GM12878 (cell line): ENCODE results near the gene GRK2.

Source experiments
- CBFB ChIP-seq: IDR thresholded peaks from 2 replicates; pipeline ENCODE4 v1.6.1; 2016; ENCODE audit warnings: antibody characterized with exemption, low read depth
- EZH2 ChIP-seq: IDR thresholded peaks from 2 replicates; pipeline ENCODE4 v1.6.1; 2012; ENCODE audit warnings: low read depth, mild to moderate bottlenecking, control low read depth, inconsistent platforms, low read length, borderline replicate concordance; ENCODE audit not compliant: control insufficient read depth
- IKZF2 ChIP-seq, 2 experiments: fragments of 450-650 bp; IDR thresholded peaks; 2 replicates each; pipeline ENCODE4 v1.6.1; 2017; ENCODE audit warnings: mild to moderate bottlenecking in 2 of 2, moderate library complexity in 2 of 2
- MYC ChIP-seq: IDR thresholded peaks from 2 replicates; pipeline ENCODE4 v1.6.1; 2011; ENCODE audit warnings: mild to moderate bottlenecking, low read length, moderate library complexity, inconsistent platforms; ENCODE audit not compliant: insufficient read depth, insufficient replicate concordance, insufficient read length, severe bottlenecking
- NFXL1 ChIP-seq: fragments of 450-650 bp; IDR thresholded peaks from 2 replicates; pipeline ENCODE4 v1.6.1; 2017; ENCODE audit warnings: antibody characterized with exemption, mild to moderate bottlenecking, borderline replicate concordance
- POLR2AphosphoS5 ChIP-seq: IDR thresholded peaks from 2 replicates; pipeline ENCODE4 v1.6.1; 2011; ENCODE audit warnings: mild to moderate bottlenecking, low read length, inconsistent platforms
- RAD21 ChIP-seq: IDR thresholded peaks from 2 replicates; pipeline ENCODE4 v1.6.1; 2011; ENCODE audit warnings: mild to moderate bottlenecking, low read depth, low read length, moderate library complexity; ENCODE audit not compliant: insufficient read depth
- TARDBP ChIP-seq: IDR thresholded peaks from 2 replicates; pipeline ENCODE4 v1.6.1; 2016; ENCODE audit warnings: borderline replicate concordance
- USF1 ChIP-seq: IDR thresholded peaks from 2 replicates; pipeline ENCODE4 v1.6.1; 2011; ENCODE audit warnings: borderline replicate concordance, low read depth, mild to moderate bottlenecking, moderate library complexity, mixed read lengths, low read length; ENCODE audit not compliant: insufficient read depth; ENCODE audit errors: extremely low read length
- YBX1 ChIP-seq: fragments of 450-650 bp; IDR thresholded peaks from 2 replicates; pipeline ENCODE4 v1.6.1; 2016; ENCODE audit warnings: antibody characterized with exemption
- ZBTB33 ChIP-seq: fragments of 450-650 bp; IDR thresholded peaks from 2 replicates; pipeline ENCODE4 v1.6.1; 2017; ENCODE audit warnings: mild to moderate bottlenecking
- ZNF274 ChIP-seq: IDR thresholded peaks from one replicate; pipeline ENCODE4 v1.8.0; 2011; ENCODE audit not compliant: insufficient read length, insufficient read depth
- TF ChIP-seq, protein P1 (sequence below): fragments of 450-650 bp; IDR thresholded peaks from 2 replicates; pipeline ENCODE4 v1.6.1; 2017; ENCODE audit warnings: low read depth, mild to moderate bottlenecking, moderate library complexity
- TF ChIP-seq, protein P2 (sequence below), 3 experiments: IDR thresholded peaks in 2 of 3; conservative IDR thresholded peaks in 1 of 3; 2 replicates each; pipeline ENCODE4 v1.5.1; 2011; ENCODE audit warnings: low read depth in 3 of 3, low read length in 3 of 3, mild to moderate bottlenecking in 3 of 3, control low read depth in 2 of 3, moderate library complexity in 2 of 3, inconsistent platforms in 1 of 3, mixed read lengths in 1 of 3; ENCODE audit not compliant: control insufficient read depth in 2 of 3, insufficient read depth in 1 of 3; ENCODE audit errors: extremely low read depth in 1 of 3

- TF ChIP-seq ZNF274 (no peak), EZH2 (no peak), POLR2AphosphoS5 (no peak; the same call in 1 of the 2 replicates), TARDBP (no peak), NFXL1 (no peak), MYC (no peak), YBX1 (no peak), CBFB (no peak), RAD21 (no peak), USF1 (no peak), ZBTB33 (no peak), IKZF2 (IDR thresholded peaks at IDR 0.05) (no peak)
- TF ChIP-seq, protein P1, sequence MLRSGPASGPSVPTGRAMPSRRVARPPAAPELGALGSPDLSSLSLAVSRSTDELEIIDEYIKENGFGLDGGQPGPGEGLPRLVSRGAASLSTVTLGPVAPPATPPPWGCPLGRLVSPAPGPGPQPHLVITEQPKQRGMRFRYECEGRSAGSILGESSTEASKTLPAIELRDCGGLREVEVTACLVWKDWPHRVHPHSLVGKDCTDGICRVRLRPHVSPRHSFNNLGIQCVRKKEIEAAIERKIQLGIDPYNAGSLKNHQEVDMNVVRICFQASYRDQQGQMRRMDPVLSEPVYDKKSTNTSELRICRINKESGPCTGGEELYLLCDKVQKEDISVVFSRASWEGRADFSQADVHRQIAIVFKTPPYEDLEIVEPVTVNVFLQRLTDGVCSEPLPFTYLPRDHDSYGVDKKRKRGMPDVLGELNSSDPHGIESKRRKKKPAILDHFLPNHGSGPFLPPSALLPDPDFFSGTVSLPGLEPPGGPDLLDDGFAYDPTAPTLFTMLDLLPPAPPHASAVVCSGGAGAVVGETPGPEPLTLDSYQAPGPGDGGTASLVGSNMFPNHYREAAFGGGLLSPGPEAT: no peak
- TF ChIP-seq, protein P2, sequence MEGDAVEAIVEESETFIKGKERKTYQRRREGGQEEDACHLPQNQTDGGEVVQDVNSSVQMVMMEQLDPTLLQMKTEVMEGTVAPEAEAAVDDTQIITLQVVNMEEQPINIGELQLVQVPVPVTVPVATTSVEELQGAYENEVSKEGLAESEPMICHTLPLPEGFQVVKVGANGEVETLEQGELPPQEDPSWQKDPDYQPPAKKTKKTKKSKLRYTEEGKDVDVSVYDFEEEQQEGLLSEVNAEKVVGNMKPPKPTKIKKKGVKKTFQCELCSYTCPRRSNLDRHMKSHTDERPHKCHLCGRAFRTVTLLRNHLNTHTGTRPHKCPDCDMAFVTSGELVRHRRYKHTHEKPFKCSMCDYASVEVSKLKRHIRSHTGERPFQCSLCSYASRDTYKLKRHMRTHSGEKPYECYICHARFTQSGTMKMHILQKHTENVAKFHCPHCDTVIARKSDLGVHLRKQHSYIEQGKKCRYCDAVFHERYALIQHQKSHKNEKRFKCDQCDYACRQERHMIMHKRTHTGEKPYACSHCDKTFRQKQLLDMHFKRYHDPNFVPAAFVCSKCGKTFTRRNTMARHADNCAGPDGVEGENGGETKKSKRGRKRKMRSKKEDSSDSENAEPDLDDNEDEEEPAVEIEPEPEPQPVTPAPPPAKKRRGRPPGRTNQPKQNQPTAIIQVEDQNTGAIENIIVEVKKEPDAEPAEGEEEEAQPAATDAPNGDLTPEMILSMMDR (IDR thresholded peaks at IDR 0.05 in 2 of 3, conservative IDR thresholded peaks at IDR 0.05 in 1 of 3; ENCODE audit: control insufficient read depth in 2 of 3, extremely low read depth in 1 of 3, insufficient read depth in 1 of 3, low read depth in 3 of 3, low read length in 3 of 3): no peak
These were observed 21.2 kb upstream of the GRK2 start for GRCh38 chr11:67245046-67245445.
